ENCODE measurements around the gene MCTP1. TPM values are rescaled to one million over a fixed set of nuclear protein-coding genes. Genes with fewer than 3 reads are reported as not detected.
A peak's percentile ranks its signal among the peaks of the same experiment; 100 is the strongest.

Gene MCTP1
- total RNA-seq, 1 experiment from 2014 or later, result 2.5 TPM

- no peak overlapping the region for H3K9ac ChIP-seq (ENCODE audit: extremely low read depth, insufficient read length, low read length)
- H2AK5ac ChIP-seq (ENCODE audit: insufficient read length, low read length), result no peak overlapping the region
- H3K9me3 ChIP-seq (ENCODE audit: control insufficient read depth, low read depth, low read length), result no peaks in the 10 kb centered on the region
- no peak overlapping the region for H2BK120ac ChIP-seq (ENCODE audit: low read depth, low read length, poor library complexity, severe bottlenecking)
- H2BK5ac ChIP-seq (ENCODE audit: insufficient read length, low read length), result no peak overlapping the region
- H3K23me2 ChIP-seq (ENCODE audit: insufficient read length, low read depth, low read length, poor library complexity, severe bottlenecking), result peaks cover 10% of the 10 kb centered on the region
- H3K4me1 ChIP-seq (ENCODE audit: insufficient read depth, low read length), result peaks cover 2% of the 10 kb centered on the region; the same call in 1 of the 2 replicates
- H4K20me1 ChIP-seq (ENCODE audit: control insufficient read depth, insufficient read depth, insufficient read length), result no peaks in the 10 kb centered on the region
- H3K27ac Mint-ChIP-seq, result no peak overlapping the region
- no peak overlapping the region for H4K5ac ChIP-seq (ENCODE audit: insufficient read length, low read depth, low read length)
- no peaks in the 10 kb centered on the region for H3K79me2 ChIP-seq (ENCODE audit: insufficient read depth, low read length)
- H3K27ac ChIP-seq (ENCODE audit: insufficient read length, low read depth, low read length), result no peak overlapping the region
- no peaks in the 10 kb centered on the region for H3K79me1 ChIP-seq (ENCODE audit: insufficient read depth, low read depth, low read length, poor library complexity, severe bottlenecking)
- peaks cover 0 to 1% (median 0%) of the 10 kb centered on the region in 3 experiments; a peak in 1 of 7 replicates for H3K36me3 Mint-ChIP-seq (ENCODE audit: insufficient read depth in 1 of 3, low read depth in 3 of 3)
- peak overlapping the region; percentile 64 to 88 for H3K4me3 Mint-ChIP-seq
- peak; percentile 45 for DNase-seq
- peaks cover 40% of the 10 kb centered on the region in 2 experiments for H3K4me1 Mint-ChIP-seq
- H2BK15ac ChIP-seq (ENCODE audit: low read depth, low read length), result no peak overlapping the region
- no peak overlapping the region for H4K8ac ChIP-seq (replicated peaks; ENCODE audit: insufficient read length, low read depth, low read length)
- peaks cover 6% of the 10 kb centered on the region; the same call in 1 of the 2 replicates for H3K27me3 ChIP-seq (ENCODE audit: insufficient read depth, low read length)
- no peak for TF ChIP-seq CTCF (conservative IDR thresholded peaks at IDR 0.05)
- H2AFZ ChIP-seq (ENCODE audit: low read length), result no peak overlapping the region
- H3K56ac ChIP-seq (ENCODE audit: insufficient read length, low read depth, low read length), result no peak overlapping the region
- no peak overlapping the region for H4K91ac ChIP-seq (ENCODE audit: insufficient read length, low read depth, low read length)
- no peak overlapping the region for H3K4ac ChIP-seq (ENCODE audit: low read depth, low read length)
- H3T11ph ChIP-seq (ENCODE audit: low read length), result no peak overlapping the region
- no peak overlapping the region for H2BK12ac ChIP-seq (ENCODE audit: insufficient read length, low read depth, low read length)
- H2BK20ac ChIP-seq (ENCODE audit: low read depth, low read length, poor library complexity, severe bottlenecking), result no peak overlapping the region
- H3K23ac ChIP-seq (ENCODE audit: insufficient read length, low read depth, low read length), result no peak overlapping the region
- H3K9me3 Mint-ChIP-seq, result no peaks in the 10 kb centered on the region; a peak in 1 of 5 replicates
- no peak overlapping the region for H3K14ac ChIP-seq (ENCODE audit: insufficient read depth, low read length)
- no peak overlapping the region for H3K18ac ChIP-seq (ENCODE audit: insufficient read length, low read depth, low read length)
- H3K27me3 Mint-ChIP-seq (ENCODE audit: low read depth), result peaks cover 25% of the 10 kb centered on the region
- WGBS (ENCODE audit: extremely low coverage, insufficient read length, low lambda C conversion rate), result no CpG with 5 or more reads among the region's 10 CpGs
- peak overlapping the region; percentile 95 for H3K4me2 ChIP-seq (ENCODE audit: insufficient read depth, insufficient read length, low read length)
Measured at GRCh38 chr5:95283022-95283615, 1.8 kb downstream of the MCTP1 start.

Measured in H9 (cell line).